GM23338 (cell line): ENCODE results near the gene TRMT5. TPM values are rescaled to one million over a fixed set of nuclear protein-coding genes. Genes with fewer than 3 reads are reported as not detected.

Source experiments
- ATAC-seq: fragments of 200-7000 bp; cut with Tn5 transposase; 3 replicates; pipeline ENCODE4 v1.9.1; 2020
- DNase-seq: peaks from one replicate; pipeline ENCODE4 v3.0.0-alpha.2; 2015; ENCODE audit warnings: low spot score
- H2AFZ ChIP-seq: fragments of 200-600 bp; sonication (generic); 2 replicates; pipeline ENCODE4 v1.8.0; 2016; ENCODE audit warnings: antibody characterized with exemption, mild to moderate bottlenecking, moderate library complexity
- H3F3A ChIP-seq: fragments of 200-600 bp; sonication (generic); replicated peaks from 2 replicates; pipeline ENCODE4 v1.8.0; 2017; ENCODE audit warnings: antibody characterized with exemption, mixed run types, low read depth
- H3K27ac ChIP-seq: fragments of 200-600 bp; sonication (generic); 2 replicates; pipeline ENCODE4 v1.6.1; 2016; ENCODE audit warnings: low read depth
- H3K27me3 ChIP-seq: fragments of 200-600 bp; sonication (generic); 2 replicates; pipeline ENCODE4 v1.8.0; 2016; ENCODE audit warnings: mild to moderate bottlenecking, mixed run types, moderate library complexity; ENCODE audit not compliant: insufficient read depth
- H3K36me3 ChIP-seq: fragments of 200-600 bp; sonication (generic); 2 replicates; pipeline ENCODE4 v1.8.0; 2016; ENCODE audit warnings: mild to moderate bottlenecking; ENCODE audit not compliant: insufficient read depth
- H3K4me1 ChIP-seq: fragments of 200-600 bp; sonication (generic); 2 replicates; pipeline ENCODE4 v1.8.0; 2016; ENCODE audit warnings: mild to moderate bottlenecking, moderate library complexity; ENCODE audit not compliant: insufficient read depth
- H3K4me2 ChIP-seq: fragments of 200-600 bp; sonication (generic); 2 replicates; pipeline ENCODE4 v1.7.1; 2017; ENCODE audit warnings: mixed run types
- H3K4me3 ChIP-seq: fragments of 200-600 bp; sonication (generic); 2 replicates; pipeline ENCODE4 v1.6.1; 2016; ENCODE audit warnings: mixed run types
- H3K79me2 ChIP-seq: fragments of 200-600 bp; sonication (generic); replicated peaks from 2 replicates; pipeline ENCODE4 v1.8.0; 2017; ENCODE audit warnings: mild to moderate bottlenecking; ENCODE audit not compliant: insufficient read depth
- H3K9me2 ChIP-seq: fragments of 200-600 bp; sonication (generic); 2 replicates; pipeline ENCODE4 v1.8.0; 2017; ENCODE audit not compliant: insufficient read depth
- H4K20me1 ChIP-seq: fragments of 200-600 bp; sonication (generic); replicated peaks from 2 replicates; pipeline ENCODE4 v1.8.0; 2017; ENCODE audit warnings: mild to moderate bottlenecking; ENCODE audit not compliant: insufficient read depth
- H3K27ac Mint-ChIP-seq: 2 replicates; pipeline ENCODE4 v1.8.0; 2020; ENCODE audit warnings: inconsistent platforms, mild to moderate bottlenecking, moderate library complexity, mixed read lengths
- H3K27me3 Mint-ChIP-seq: 3 replicates; pipeline ENCODE4 v1.8.0; 2022; ENCODE audit warnings: low read depth, mild to moderate bottlenecking, moderate library complexity, mixed read lengths, inconsistent platforms; ENCODE audit not compliant: insufficient read depth, poor library complexity
- H3K36me3 Mint-ChIP-seq: 3 replicates; pipeline ENCODE4 v1.8.0; 2021; ENCODE audit warnings: low read depth, mild to moderate bottlenecking, inconsistent platforms, moderate library complexity, mixed read lengths
- H3K4me1 Mint-ChIP-seq: 3 replicates; pipeline ENCODE4 v1.8.0; 2020; ENCODE audit warnings: mild to moderate bottlenecking, inconsistent platforms, mixed read lengths
- H3K4me3 Mint-ChIP-seq: 3 replicates; pipeline ENCODE4 v1.8.0; 2021; ENCODE audit warnings: moderate library complexity, mild to moderate bottlenecking, inconsistent platforms, mixed read lengths
- H3K9me3 Mint-ChIP-seq: 3 replicates; pipeline ENCODE4 v1.8.0; 2020; ENCODE audit warnings: moderate library complexity, mild to moderate bottlenecking, inconsistent platforms, mixed read lengths
- CREB1 ChIP-seq: fragments of 250-450 bp; sonication (Bioruptor Pico); IDR thresholded peaks from 2 replicates; pipeline ENCODE4 v1.5.0; 2020; ENCODE audit warnings: low read depth, mild to moderate bottlenecking, moderate library complexity
- EZH2 ChIP-seq: fragments of 200-600 bp; sonication (generic); IDR thresholded peaks from one replicate; pipeline ENCODE4 v1.8.0; 2017; ENCODE audit warnings: antibody characterized with exemption, mild to moderate bottlenecking, low read depth; ENCODE audit not compliant: unreplicated experiment
- EZH2phosphoT487 ChIP-seq: fragments of 200-600 bp; sonication (generic); IDR thresholded peaks from one replicate; pipeline ENCODE4 v1.8.1; 2018; ENCODE audit warnings: antibody characterized with exemption; ENCODE audit not compliant: unreplicated experiment
- POLR2AphosphoS5 ChIP-seq: IDR thresholded peaks from 2 replicates; pipeline ENCODE4 v1.6.1; 2016; ENCODE audit warnings: antibody characterized with exemption, low read depth
- STAT1 ChIP-seq: IDR thresholded peaks from one replicate; pipeline ENCODE4 v1.6.1; 2016; ENCODE audit warnings: antibody characterized with exemption; ENCODE audit not compliant: unreplicated experiment
- ZNF331 ChIP-seq: fragments of 250-450 bp; sonication (Bioruptor Pico); IDR thresholded peaks from 2 replicates; pipeline ENCODE4 v1.5.0; 2020; ENCODE audit warnings: low read depth, mild to moderate bottlenecking, moderate library complexity
- ZNF462 ChIP-seq: fragments of 250-450 bp; sonication (Bioruptor Pico); IDR thresholded peaks from 2 replicates; pipeline ENCODE4 v1.5.0; 2020; ENCODE audit warnings: mild to moderate bottlenecking, moderate library complexity
- polyA plus RNA-seq: library from polyadenylated mRNA; unstranded; fragments of >200 nt; fragmentation: Nextera tagmentation; extraction: Ambion mirVana; gene quantifications from 2 replicates; pipeline ENCODE4 v1.2.1, GENCODE V29; 2016
- total RNA-seq: library from RNA; depleted of rRNA; stranded (reverse); fragments of >200 nt; shearing (Covaris generic); gene quantifications from 2 replicates; pipeline ENCODE4 v1.2.3, GENCODE V29; 2014
- TF ChIP-seq, protein P1 (sequence below), 2 experiments: fragments of 200-600 bp in 1 of 2; sonication (generic) in 1 of 2; conservative IDR thresholded peaks; 2 replicates each; pipeline versions ENCODE4 v1.5.1 to v1.6.1; 2016 to 2017; ENCODE audit warnings: antibody characterized with exemption in 2 of 2, low read depth in 2 of 2, mild to moderate bottlenecking in 2 of 2, moderate library complexity in 1 of 2

TRMT5 gene
- total and polyA plus RNA-seq, 2 experiments from 2014 or later = 9.8 to 18.4 TPM

- no peak for TF ChIP-seq ZNF462
- TF ChIP-seq CREB1 (CRISPR knock-in tag) = no peak
- TF ChIP-seq, protein P1, sequence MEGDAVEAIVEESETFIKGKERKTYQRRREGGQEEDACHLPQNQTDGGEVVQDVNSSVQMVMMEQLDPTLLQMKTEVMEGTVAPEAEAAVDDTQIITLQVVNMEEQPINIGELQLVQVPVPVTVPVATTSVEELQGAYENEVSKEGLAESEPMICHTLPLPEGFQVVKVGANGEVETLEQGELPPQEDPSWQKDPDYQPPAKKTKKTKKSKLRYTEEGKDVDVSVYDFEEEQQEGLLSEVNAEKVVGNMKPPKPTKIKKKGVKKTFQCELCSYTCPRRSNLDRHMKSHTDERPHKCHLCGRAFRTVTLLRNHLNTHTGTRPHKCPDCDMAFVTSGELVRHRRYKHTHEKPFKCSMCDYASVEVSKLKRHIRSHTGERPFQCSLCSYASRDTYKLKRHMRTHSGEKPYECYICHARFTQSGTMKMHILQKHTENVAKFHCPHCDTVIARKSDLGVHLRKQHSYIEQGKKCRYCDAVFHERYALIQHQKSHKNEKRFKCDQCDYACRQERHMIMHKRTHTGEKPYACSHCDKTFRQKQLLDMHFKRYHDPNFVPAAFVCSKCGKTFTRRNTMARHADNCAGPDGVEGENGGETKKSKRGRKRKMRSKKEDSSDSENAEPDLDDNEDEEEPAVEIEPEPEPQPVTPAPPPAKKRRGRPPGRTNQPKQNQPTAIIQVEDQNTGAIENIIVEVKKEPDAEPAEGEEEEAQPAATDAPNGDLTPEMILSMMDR (conservative IDR thresholded peaks at IDR 0.05; ENCODE audit: low read depth in 2 of 2) = no peak
- TF ChIP-seq EZH2 = no peak
- no peak for TF ChIP-seq STAT1
- TF ChIP-seq POLR2AphosphoS5 = no peak
- TF ChIP-seq EZH2phosphoT487 = no peak
These were observed 38.7 kb upstream of the TRMT5 start (continued) for GRCh38 chr14:61019537-61019936.

DNA sequence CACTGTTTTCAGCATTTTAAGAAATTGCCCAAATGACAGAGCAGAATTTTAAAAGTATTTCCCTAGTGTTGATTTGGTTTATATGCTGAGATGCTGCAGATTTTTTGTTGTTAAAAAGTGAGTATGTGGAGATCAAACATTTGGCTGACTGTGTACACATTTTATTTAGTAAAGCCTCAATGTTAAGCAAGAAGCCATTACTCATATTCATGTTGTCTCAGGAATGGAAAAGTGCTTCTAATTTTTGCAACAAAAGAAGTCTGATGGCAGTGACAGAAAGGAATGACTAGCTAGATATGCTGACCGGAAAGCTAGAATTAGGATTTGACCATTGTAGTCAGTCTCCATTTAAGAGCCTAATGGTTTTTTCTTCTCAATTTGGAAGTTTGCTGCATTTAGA, 22.7 kb upstream of the TRMT5 start:
- Histone ChIP-seq H3K9me2 (no peaks in the 10 kb centered on the region), H3K27me3 (no peaks in the 10 kb centered on the region), H3K27ac (no peak overlapping the region), H4K20me1 (no peaks in the 10 kb centered on the region), H3K36me3 (no peaks in the 10 kb centered on the region), H3K4me1 (no peaks in the 10 kb centered on the region), H3F3A (no peaks in the 10 kb centered on the region), H2AFZ (no peak overlapping the region), H3K4me2 (no peak overlapping the region), H3K79me2 (no peaks in the 10 kb centered on the region), H3K4me3 (no peak overlapping the region)
- no peak for TF ChIP-seq ZNF331
- H3K36me3 Mint-ChIP-seq = peaks cover 16% of the 10 kb centered on the region; the same call in 2 of the 3 replicates
- ATAC-seq = no peak
- H3K9me3 Mint-ChIP-seq = no peaks in the 10 kb centered on the region; the same call in 2 of the 3 replicates
- no peaks in the 10 kb centered on the region for H3K4me1 Mint-ChIP-seq
- no peak for DNase-seq
- H3K27ac Mint-ChIP-seq = no peak overlapping the region
- no peak overlapping the region for H3K4me3 Mint-ChIP-seq
- no peaks in the 10 kb centered on the region for H3K27me3 Mint-ChIP-seq
